ENCODE data around the gene ENO1.

ENO1 gene

GRCh38 chr1:8870103-8870502 lies 8.4 kb downstream of the ENO1 start:
- no peak for DNase-seq

GRCh38 chr1:8867878-8868567 lies 10.5 kb downstream of the ENO1 start:
- DNase-seq, result no peak

GRCh38 chr1:8866792-8867415 lies 11.6 kb downstream of the ENO1 start:
- no peak for DNase-seq

- no peak for DNase-seq
Measured at GRCh38 chr1:8866173-8866791, 12.2 kb downstream of the ENO1 start.

- DNase-seq, result no peak
Measured at GRCh38 chr1:8864713-8865344, 13.7 kb downstream of the ENO1 start.

- DNase-seq, result no peak
Measured at GRCh38 chr1:8863794-8864233, 14.7 kb downstream of the ENO1 start.

GRCh38 chr1:8863138-8863537 lies 15.3 kb downstream of the ENO1 start:
- no peak for DNase-seq

GRCh38 chr1:8862528-8862927 lies 16.0 kb downstream of the ENO1 start:
- DNase-seq, result peak; percentile 41

GRCh38 chr1:8860738-8861516 lies 17.6 kb downstream of the ENO1 start:
- no peak for DNase-seq

- DNase-seq, result peak; percentile 49
Measured at GRCh38 chr1:8858888-8859706, 19.4 kb downstream of the ENO1 start.

GRCh38 chr1:8858112-8858668 lies 20.3 kb downstream of the ENO1 start:
- DNase-seq, result no peak

GRCh38 chr1:8856689-8857412 lies 21.6 kb downstream of the ENO1 start:
- DNase-seq, result no peak

GRCh38 chr1:8854240-8854639 lies 24.2 kb downstream of the ENO1 start:
- no peak for DNase-seq

- no peak for DNase-seq
Measured at GRCh38 chr1:8851060-8851459, 27.4 kb downstream of the ENO1 start.

GRCh38 chr1:8848663-8849386 lies 29.7 kb downstream of the ENO1 start:
- peak; percentile 74 for DNase-seq

- DNase-seq, result no peak
Measured at GRCh38 chr1:8847990-8848389, 30.5 kb downstream of the ENO1 start.

- DNase-seq, result no peak
Measured at GRCh38 chr1:8846263-8846662, 32.2 kb downstream of the ENO1 start.

GRCh38 chr1:8845104-8846097 lies 33.1 kb downstream of the ENO1 start:
- DNase-seq, result no peak

- DNase-seq, result no peak
Measured at GRCh38 chr1:8844501-8845006, 33.9 kb downstream of the ENO1 start.
